Ishikawa (cell line): Measurements from ENCODE around the gene WNT11.

ENCODE experiments used
- CEBPB ChIP-seq: IDR thresholded peaks from 2 replicates; pipeline ENCODE4 v1.6.1; 2012
- CREB1 ChIP-seq: IDR thresholded peaks from 2 replicates; pipeline ENCODE4 v1.6.1; 2012; ENCODE audit warnings: low read depth
- EGR1 ChIP-seq: IDR thresholded peaks from 2 replicates; pipeline ENCODE4 v1.6.1; 2012
- EP300 ChIP-seq: IDR thresholded peaks from 2 replicates; pipeline ENCODE4 v1.6.1; 2012; ENCODE audit warnings: borderline replicate concordance
- FOXM1 ChIP-seq: IDR thresholded peaks from 2 replicates; pipeline ENCODE4 v1.6.1; 2012; ENCODE audit warnings: low read depth, borderline replicate concordance
- NFIC ChIP-seq: IDR thresholded peaks from 2 replicates; pipeline ENCODE4 v1.6.1; 2012
- RAD21 ChIP-seq: IDR thresholded peaks from 2 replicates; pipeline ENCODE4 v1.6.1; 2012; ENCODE audit warnings: low read depth
- TAF1 ChIP-seq: IDR thresholded peaks from 2 replicates; pipeline ENCODE4 v1.6.1; 2012; ENCODE audit warnings: low read depth, mild to moderate bottlenecking
- TCF12 ChIP-seq: IDR thresholded peaks from 2 replicates; pipeline ENCODE4 v1.6.1; 2012; ENCODE audit warnings: low read depth
- TEAD4 ChIP-seq: IDR thresholded peaks from 2 replicates; pipeline ENCODE4 v1.6.1; 2012
- YY1 ChIP-seq: IDR thresholded peaks from 2 replicates; pipeline ENCODE4 v1.6.1; 2012; ENCODE audit warnings: low read depth
- ZBTB7A ChIP-seq: IDR thresholded peaks from 2 replicates; pipeline ENCODE4 v1.6.1; 2012; ENCODE audit warnings: low read depth
- TF ChIP-seq, protein P1 (sequence below): IDR thresholded peaks from 2 replicates; pipeline ENCODE4 v1.6.1; 2012
- TF ChIP-seq, protein P2 (sequence below): IDR thresholded peaks from 2 replicates; pipeline ENCODE4 v1.6.1; 2012
- TF ChIP-seq, protein P3 (sequence below): IDR thresholded peaks from 2 replicates; pipeline ENCODE4 v1.6.1; 2012; ENCODE audit warnings: low read depth, mild to moderate bottlenecking

Gene WNT11

DNA sequence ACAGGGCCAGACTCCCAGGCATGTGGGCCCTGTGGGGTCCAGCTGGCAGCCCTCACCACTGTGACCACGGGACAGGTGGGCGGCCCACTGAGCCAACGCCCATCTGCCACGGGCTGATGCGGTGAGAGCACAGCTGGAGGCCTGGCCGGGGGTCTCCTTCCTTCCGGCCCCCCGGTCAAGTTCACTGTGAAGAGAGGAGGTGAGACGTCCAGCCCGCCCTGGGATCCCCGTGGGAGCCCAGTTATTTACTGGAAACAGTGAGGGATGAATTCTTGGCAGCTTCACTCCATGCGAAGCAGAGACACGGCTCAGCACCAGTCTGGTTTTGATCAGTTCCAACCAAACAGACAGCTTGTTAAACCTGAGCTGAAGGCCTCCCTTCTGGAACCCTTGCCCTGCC lies 38.7 kb downstream of the WNT11 start:
- TF ChIP-seq TAF1 (no peak), EP300 (no peak), YY1 (no peak), TEAD4 (no peak), NFIC (no peak)
- TF ChIP-seq, protein P1, sequence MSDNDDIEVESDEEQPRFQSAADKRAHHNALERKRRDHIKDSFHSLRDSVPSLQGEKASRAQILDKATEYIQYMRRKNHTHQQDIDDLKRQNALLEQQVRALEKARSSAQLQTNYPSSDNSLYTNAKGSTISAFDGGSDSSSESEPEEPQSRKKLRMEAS = no peak
- TF ChIP-seq, protein P2, sequence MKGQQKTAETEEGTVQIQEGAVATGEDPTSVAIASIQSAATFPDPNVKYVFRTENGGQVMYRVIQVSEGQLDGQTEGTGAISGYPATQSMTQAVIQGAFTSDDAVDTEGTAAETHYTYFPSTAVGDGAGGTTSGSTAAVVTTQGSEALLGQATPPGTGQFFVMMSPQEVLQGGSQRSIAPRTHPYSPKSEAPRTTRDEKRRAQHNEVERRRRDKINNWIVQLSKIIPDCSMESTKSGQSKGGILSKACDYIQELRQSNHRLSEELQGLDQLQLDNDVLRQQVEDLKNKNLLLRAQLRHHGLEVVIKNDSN = no peak
- TF ChIP-seq, protein P3, sequence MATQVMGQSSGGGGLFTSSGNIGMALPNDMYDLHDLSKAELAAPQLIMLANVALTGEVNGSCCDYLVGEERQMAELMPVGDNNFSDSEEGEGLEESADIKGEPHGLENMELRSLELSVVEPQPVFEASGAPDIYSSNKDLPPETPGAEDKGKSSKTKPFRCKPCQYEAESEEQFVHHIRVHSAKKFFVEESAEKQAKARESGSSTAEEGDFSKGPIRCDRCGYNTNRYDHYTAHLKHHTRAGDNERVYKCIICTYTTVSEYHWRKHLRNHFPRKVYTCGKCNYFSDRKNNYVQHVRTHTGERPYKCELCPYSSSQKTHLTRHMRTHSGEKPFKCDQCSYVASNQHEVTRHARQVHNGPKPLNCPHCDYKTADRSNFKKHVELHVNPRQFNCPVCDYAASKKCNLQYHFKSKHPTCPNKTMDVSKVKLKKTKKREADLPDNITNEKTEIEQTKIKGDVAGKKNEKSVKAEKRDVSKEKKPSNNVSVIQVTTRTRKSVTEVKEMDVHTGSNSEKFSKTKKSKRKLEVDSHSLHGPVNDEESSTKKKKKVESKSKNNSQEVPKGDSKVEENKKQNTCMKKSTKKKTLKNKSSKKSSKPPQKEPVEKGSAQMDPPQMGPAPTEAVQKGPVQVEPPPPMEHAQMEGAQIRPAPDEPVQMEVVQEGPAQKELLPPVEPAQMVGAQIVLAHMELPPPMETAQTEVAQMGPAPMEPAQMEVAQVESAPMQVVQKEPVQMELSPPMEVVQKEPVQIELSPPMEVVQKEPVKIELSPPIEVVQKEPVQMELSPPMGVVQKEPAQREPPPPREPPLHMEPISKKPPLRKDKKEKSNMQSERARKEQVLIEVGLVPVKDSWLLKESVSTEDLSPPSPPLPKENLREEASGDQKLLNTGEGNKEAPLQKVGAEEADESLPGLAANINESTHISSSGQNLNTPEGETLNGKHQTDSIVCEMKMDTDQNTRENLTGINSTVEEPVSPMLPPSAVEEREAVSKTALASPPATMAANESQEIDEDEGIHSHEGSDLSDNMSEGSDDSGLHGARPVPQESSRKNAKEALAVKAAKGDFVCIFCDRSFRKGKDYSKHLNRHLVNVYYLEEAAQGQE = no peak

DNA sequence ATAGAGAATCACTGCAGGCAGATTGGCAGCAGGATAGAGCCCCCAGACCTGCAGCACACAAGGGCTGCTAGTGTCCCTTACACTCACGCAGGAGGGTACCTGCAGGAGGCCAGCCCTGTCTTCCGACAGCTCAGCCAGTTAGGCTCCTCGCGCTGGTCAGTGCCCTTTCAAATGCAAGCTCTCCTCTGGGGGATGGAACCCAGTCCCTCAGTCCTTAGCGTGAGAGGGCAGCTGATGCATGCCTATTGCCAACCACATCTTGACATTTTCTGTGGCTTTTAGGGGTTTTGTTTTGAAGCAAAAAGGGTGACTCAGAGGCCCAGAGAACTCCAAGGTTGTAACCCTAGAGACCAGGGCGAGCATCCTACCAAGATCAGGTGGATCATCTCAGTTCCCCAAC lies 40.0 kb downstream of the WNT11 start:
- TF ChIP-seq CREB1 (no peak), FOXM1 (no peak), CEBPB (no peak), TAF1 (no peak), EGR1 (no peak), ZBTB7A (no peak), RAD21 (no peak), TEAD4 (no peak), TCF12 (no peak), EP300 (no peak), NFIC (no peak), YY1 (no peak)
- TF ChIP-seq, protein P2 = no peak
- TF ChIP-seq, protein P1 = no peak
- TF ChIP-seq, protein P3 = no peak

DNA sequence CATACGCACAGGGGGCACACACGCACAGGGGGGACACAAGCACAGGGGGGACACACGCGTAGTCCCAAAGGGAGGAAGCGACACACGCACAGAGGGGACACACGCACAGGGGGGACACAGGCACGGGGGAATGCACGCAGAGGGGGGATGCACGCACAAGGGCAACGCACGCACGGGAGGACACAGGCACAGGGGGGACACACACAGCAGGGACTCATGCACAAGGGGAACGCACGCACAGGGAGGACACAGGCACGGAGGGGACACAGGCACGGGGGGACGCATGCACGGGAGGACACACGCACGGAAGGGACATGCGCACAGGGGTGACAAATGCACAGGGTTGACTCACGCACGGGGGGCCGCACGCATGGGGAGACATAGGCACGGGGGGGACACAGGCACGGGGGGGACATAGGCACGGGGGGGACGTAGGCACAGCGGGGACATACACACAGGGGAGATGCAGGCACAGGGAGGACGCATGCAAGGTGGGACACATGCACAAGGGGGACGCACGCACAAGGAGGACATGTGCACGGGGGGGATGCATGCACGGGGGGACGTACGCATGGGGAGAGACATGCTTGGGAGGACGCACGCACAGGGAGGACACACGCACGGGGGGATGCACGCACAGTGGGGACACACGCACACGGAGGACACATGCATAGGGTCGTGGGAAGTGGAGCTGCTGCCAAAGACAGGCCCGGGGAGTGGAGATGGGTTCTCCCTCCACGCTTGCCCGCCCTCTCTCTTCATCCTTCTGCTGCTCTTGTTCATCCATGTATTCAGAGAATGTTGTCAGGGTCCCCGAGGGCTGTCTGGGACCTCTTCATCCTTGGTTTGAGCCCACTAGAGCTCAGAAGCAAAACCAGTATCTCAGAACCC lies 41.2 kb downstream of the WNT11 start:
- TF ChIP-seq, protein P3 = no peak
- TF ChIP-seq CREB1 (no peak), NFIC (no peak), TAF1 (no peak), EP300 (no peak), FOXM1 (no peak), YY1 (no peak), TEAD4 (no peak), CEBPB (no peak), ZBTB7A (no peak), RAD21 (no peak)
- TF ChIP-seq, protein P1 = no peak
- TF ChIP-seq, protein P2 = no peak

DNA sequence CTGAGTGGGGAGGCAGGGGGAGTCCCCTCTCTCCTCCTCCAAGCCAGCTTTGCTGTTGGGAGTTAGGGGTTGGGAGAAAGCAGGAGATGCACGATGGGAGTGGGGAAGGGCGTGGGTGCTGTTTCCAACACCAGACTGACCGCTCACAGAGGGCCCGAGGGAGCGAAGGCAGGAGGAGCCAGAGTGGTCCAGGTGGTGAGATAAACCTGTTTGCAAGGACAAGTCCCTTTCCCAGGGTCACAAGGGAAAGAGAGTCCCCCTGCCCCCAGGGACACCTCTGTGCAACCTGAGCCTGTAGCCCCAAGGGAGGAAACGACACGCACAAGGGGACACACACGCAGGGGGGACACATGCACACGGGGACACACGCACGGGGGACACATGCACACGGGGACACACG lies 42.2 kb downstream of the WNT11 start:
- TF ChIP-seq ZBTB7A (no peak), EP300 (no peak)
